ENCODE data around the gene EBF3. TPM values are rescaled to one million over a fixed set of nuclear protein-coding genes. Genes with fewer than 3 reads are reported as not detected.

Gene EBF3
- total RNA-seq, 1 experiment from 2014 or later = 0.22 TPM

DNA sequence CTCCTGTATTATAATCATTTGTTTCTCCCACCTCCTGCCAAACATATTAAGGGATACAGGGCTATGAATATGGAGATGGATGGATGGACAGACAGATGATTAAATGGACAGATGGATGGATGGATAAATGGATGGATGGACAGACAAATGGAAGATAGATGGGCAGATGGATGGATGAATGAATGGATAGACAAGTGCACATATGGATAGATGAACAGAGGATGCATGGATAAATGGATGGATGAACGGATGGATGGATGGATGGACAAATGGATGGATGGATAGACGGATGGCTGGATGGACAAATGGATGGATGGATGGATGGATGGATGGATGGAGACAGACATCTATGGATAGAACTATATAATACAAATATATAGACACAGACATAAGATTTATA, 59.8 kb downstream of the EBF3 start:
- no peak overlapping the region for H2BK12ac ChIP-seq (ENCODE audit: insufficient read length, low read depth, low read length)
- H4K20me1 ChIP-seq (ENCODE audit: control insufficient read depth, insufficient read depth, insufficient read length) = no peaks in the 10 kb centered on the region
- no peaks in the 10 kb centered on the region for H3K27me3 ChIP-seq (ENCODE audit: insufficient read depth, low read length)
- H2AK5ac ChIP-seq (ENCODE audit: insufficient read length, low read length) = no peak overlapping the region
- TF ChIP-seq, protein P1, sequence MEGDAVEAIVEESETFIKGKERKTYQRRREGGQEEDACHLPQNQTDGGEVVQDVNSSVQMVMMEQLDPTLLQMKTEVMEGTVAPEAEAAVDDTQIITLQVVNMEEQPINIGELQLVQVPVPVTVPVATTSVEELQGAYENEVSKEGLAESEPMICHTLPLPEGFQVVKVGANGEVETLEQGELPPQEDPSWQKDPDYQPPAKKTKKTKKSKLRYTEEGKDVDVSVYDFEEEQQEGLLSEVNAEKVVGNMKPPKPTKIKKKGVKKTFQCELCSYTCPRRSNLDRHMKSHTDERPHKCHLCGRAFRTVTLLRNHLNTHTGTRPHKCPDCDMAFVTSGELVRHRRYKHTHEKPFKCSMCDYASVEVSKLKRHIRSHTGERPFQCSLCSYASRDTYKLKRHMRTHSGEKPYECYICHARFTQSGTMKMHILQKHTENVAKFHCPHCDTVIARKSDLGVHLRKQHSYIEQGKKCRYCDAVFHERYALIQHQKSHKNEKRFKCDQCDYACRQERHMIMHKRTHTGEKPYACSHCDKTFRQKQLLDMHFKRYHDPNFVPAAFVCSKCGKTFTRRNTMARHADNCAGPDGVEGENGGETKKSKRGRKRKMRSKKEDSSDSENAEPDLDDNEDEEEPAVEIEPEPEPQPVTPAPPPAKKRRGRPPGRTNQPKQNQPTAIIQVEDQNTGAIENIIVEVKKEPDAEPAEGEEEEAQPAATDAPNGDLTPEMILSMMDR (conservative IDR thresholded peaks at IDR 0.05) = no peak
- no peak for DNase-seq
- H3K23me2 ChIP-seq (ENCODE audit: insufficient read length, low read depth, low read length, poor library complexity, severe bottlenecking) = no peaks in the 10 kb centered on the region
- H2BK120ac ChIP-seq (ENCODE audit: low read depth, low read length, poor library complexity, severe bottlenecking) = no peak overlapping the region
- no peak overlapping the region for H2BK5ac ChIP-seq (ENCODE audit: insufficient read length, low read length)
- H3K18ac ChIP-seq (ENCODE audit: insufficient read length, low read depth, low read length) = no peak overlapping the region
- no peaks in the 10 kb centered on the region; a peak in 2 of 7 replicates for H3K36me3 Mint-ChIP-seq (ENCODE audit: insufficient read depth in 1 of 3, low read depth in 3 of 3)
- H3K27me3 Mint-ChIP-seq (ENCODE audit: low read depth) = peaks cover 22% of the 10 kb centered on the region
- H2BK20ac ChIP-seq (ENCODE audit: low read depth, low read length, poor library complexity, severe bottlenecking) = no peak overlapping the region
- no peak overlapping the region for H3K4ac ChIP-seq (ENCODE audit: low read depth, low read length)
- H4K91ac ChIP-seq (ENCODE audit: insufficient read length, low read depth, low read length) = no peak overlapping the region
- H3K79me1 ChIP-seq (ENCODE audit: insufficient read depth, low read depth, low read length, poor library complexity, severe bottlenecking) = no peaks in the 10 kb centered on the region
- no peak overlapping the region for H4K5ac ChIP-seq (ENCODE audit: insufficient read length, low read depth, low read length)
- no peak overlapping the region for H3K27ac ChIP-seq (ENCODE audit: insufficient read length, low read depth, low read length)
- no peak overlapping the region for H3K27ac Mint-ChIP-seq
- no peak overlapping the region for H3K4me3 Mint-ChIP-seq
- H3K9ac ChIP-seq (ENCODE audit: extremely low read depth, insufficient read length, low read length) = no peak overlapping the region
- H2AFZ ChIP-seq (ENCODE audit: low read length) = no peak overlapping the region
- no peaks in the 10 kb centered on the region for H3K79me2 ChIP-seq (ENCODE audit: insufficient read depth, low read length)
- H2BK15ac ChIP-seq (ENCODE audit: low read depth, low read length) = no peak overlapping the region
- no CpG with 5 or more reads among the region's 2 CpGs for WGBS (ENCODE audit: extremely low coverage, insufficient read length, low lambda C conversion rate)
- H3K9me3 Mint-ChIP-seq = peaks cover 0 to 3% of the 10 kb centered on the region in 2 experiments; a peak in 2 of 5 replicates
- H3K56ac ChIP-seq (ENCODE audit: insufficient read length, low read depth, low read length) = no peak overlapping the region
- no peak overlapping the region for H3K14ac ChIP-seq (ENCODE audit: insufficient read depth, low read length)
- H3K4me2 ChIP-seq (ENCODE audit: insufficient read depth, insufficient read length, low read length) = no peak overlapping the region
- no peak overlapping the region for H4K8ac ChIP-seq (replicated peaks; ENCODE audit: insufficient read length, low read depth, low read length)
- no peak overlapping the region for H3K23ac ChIP-seq (ENCODE audit: insufficient read length, low read depth, low read length)
- H3T11ph ChIP-seq (ENCODE audit: low read length) = no peak overlapping the region
- H3K4me1 Mint-ChIP-seq = peaks cover 36 to 39% of the 10 kb centered on the region in 2 experiments
- peaks cover 7% of the 10 kb centered on the region; the same call in 1 of the 2 replicates for H3K4me1 ChIP-seq (ENCODE audit: insufficient read depth, low read length)
- H3K9me3 ChIP-seq (ENCODE audit: control insufficient read depth, low read depth, low read length) = no peaks in the 10 kb centered on the region
